ENCODE measurements around the gene SLBP. TPM values are rescaled to one million over a fixed set of nuclear protein-coding genes. Genes with fewer than 3 reads are reported as not detected.

SLBP gene
- total RNA-seq: 10 to 100 TPM; 82.5 to 87.7 TPM

DNA sequence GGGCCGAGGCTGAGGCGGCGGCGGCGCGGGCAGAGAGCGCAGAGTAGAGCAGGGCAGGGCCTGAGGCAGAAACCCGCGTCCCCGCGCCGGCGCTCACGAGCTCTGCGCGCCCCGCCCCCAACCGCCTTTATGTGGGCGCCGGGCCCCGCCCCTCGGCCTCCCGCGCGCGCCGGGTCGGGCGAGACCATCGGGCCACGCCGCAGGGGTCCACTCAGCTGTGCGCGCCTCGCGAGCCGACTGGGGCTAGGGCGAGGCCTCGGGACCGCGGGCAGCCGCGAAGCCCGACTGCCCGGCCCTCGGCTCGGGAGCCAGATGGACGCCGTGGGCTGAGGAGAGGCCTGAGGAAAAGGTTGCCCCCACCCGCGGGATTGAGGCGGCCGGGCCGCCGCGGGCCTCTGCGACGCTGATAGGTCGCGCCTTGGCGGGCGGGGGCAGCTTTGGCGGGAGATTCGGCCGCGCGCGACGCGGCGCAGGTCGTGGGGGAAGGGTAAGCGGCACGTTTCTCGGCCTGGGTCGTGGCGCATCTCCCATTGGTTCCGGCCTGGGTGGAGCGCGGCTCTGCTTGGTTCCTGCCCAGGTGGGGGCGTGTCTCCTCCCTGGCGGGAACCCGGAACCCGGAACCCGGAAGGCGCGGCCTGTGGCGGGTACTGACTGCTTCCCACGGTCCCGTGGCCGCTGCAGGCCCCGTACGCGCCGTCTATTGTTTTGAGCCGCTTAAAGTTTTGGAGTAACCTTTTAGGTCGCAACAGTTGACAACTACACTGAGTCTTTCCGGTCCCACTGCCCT lies at the start of gene SLBP:
SLBP (minus strand) TSS at position 104 of the 787 bp plus-strand sequence. CDS start 131 bp downstream, outside the sequence.

DNA sequence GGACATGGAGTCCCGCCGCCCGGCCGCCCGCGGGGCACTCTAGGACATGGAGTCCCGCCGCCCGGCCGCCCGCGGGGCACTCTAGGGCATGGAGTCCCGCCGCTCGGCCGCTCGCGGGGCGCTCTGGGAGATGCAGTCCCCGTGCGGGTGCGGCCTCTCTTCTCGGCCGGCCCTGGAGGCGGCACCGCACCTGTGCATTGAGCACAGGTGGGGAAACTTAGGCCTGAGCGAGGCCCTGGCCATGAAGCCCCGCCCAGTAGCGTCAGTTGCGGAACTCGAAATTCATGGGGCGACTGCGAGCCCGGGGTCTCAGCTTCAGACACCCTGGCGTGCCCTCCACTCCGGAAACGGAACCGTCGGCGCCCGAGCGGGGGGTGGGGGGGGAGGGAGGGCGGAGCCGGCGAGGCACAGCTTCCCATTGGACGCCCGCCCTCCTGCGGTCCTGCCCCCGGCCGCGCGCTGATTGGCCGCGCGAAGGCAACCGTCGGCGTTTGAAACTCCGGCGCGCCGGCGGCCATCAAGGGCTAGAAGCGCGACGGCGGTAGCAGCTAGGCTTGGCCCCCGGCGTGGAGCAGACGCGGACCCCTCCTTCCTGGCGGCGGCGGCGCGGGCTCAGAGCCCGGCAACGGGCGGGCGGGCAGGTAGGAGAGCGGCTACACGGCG lies 9.0 kb upstream of the SLBP start, which contains the start of the genes TACC3 and TMEM129:
TACC3 (plus strand) TSS at position 519 of the 663 bp plus-strand sequence. CDS start 1,901 bp downstream, outside the sequence.
TMEM129 (minus strand) TSS at position 321 of the 663 bp plus-strand sequence. CDS start 486 bp downstream, outside the sequence.

DNA sequence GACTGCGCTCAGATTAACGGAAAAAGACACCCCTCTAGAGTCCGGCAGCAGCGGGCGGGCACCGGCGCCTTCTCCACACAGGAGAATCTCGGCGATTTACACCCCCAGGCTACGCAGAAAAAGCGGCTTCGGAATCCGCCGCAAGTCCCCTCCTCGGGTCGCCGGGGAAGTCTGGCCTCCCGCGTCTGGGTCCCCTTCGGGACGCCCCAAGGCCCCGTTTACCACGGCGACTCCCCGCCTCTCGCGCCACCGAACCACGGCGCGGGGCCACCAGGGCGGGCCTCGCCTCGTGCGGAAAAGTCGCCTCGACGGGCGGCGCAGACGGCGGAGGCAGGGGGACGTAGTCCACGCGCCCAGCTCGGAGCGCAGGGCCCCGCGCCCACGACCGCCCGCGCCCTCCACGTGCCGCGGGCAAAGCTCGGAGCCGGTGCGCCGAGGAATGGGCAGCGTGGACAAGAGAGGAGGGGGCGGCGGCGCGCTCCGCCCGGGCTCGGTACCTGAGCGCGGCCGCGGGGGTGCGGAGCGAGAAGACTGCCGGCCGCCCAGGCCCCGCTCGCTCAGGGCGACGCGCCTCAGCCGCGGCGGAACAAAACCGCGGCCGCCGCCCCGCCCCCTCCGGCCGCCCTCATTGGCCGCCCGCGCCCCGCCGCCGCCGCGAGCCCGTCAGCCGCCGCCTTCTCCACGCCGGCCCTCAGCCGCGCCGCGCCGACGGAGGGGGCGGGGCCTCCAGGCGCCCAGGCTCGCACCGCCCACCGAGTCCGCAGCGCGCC lies 28.2 kb downstream of the SLBP start, which contains the start of gene FAM53A:
FAM53A (minus strand) TSS at position 578 of the 770 bp plus-strand sequence. CDS start 15,572 bp downstream, outside the sequence.

Other genes starting within 250 kb of the SLBP start
- 1 to 10 TPM in 1 of 2 experiments, under 1 TPM in 1; 0.93 to 1.8 TPM for gene FAM53A, start 28.0 kb downstream of the SLBP start, total RNA-seq
- gene TMEM129, start 9.0 kb upstream of the SLBP start, total RNA-seq: 10 to 100 TPM; 24.0 to 28.2 TPM
- 100 to 1,000 TPM; 203 to 217 TPM for gene TACC3, start 9.2 kb upstream of the SLBP start, total RNA-seq
- 1 to 10 TPM; 1.4 to 1.9 TPM for gene FGFR3, start 81.0 kb upstream of the SLBP start, total RNA-seq
- gene LETM1, start 143.8 kb upstream of the SLBP start, total RNA-seq: 10 to 100 TPM; 46.1 to 47.7 TPM
- gene NSD2, start 159.1 kb upstream of the SLBP start, total RNA-seq: 100 to 1,000 TPM; 189 to 201 TPM

All from activated naive CD4-positive, alpha-beta T cell treated with anti-CD3 and anti-CD28 coated beads, Interleukin-2, amount 10 ng/mL, durations not matched to agents 5 hours and 36 hours (primary cell).